Vagina (tissue), 2 donors: Measurements from ENCODE around the gene GALC. TPM values are rescaled to one million over a fixed set of nuclear protein-coding genes. Genes with fewer than 3 reads are reported as not detected.

Experiments used
- DNase-seq, 2 donors: peaks; one replicate each; pipeline ENCODE4 v3.0.0-alpha.2; 2017; ENCODE audit errors: extremely low spot score in 2 of 2
- H3K27ac ChIP-seq: fragments of 200-600 bp; sonication (generic); one replicate; pipeline ENCODE4 v1.5.1; 2019
- H3K27me3 ChIP-seq: fragments of 200-600 bp; sonication (generic); one replicate; pipeline ENCODE4 v1.5.1; 2019
- H3K36me3 ChIP-seq, 2 donors: fragments of 200-600 bp; sonication (generic); one replicate each; pipeline ENCODE4 v1.5.1; 2017 to 2019
- H3K4me1 ChIP-seq: fragments of 200-600 bp; sonication (generic); one replicate; pipeline ENCODE4 v1.5.1; 2019
- H3K4me3 ChIP-seq, 2 donors: fragments of 200-600 bp; sonication (generic); 1 replicate in 1 of 2; 2 replicates in 1 of 2; pipeline ENCODE4 v1.5.1; 2016 to 2019
- H3K9me3 ChIP-seq: fragments of 200-600 bp; sonication (generic); one replicate; pipeline ENCODE4 v1.5.1; 2019
- CTCF ChIP-seq, 3 experiments: fragments of 450-650 bp in 2 of 3; fragments of 200-600 bp in 1 of 3; sonication (generic) in 1 of 3; IDR thresholded peaks; one replicate each; pipeline ENCODE4 v1.5.1; 2017 to 2019; ENCODE audit warnings: antibody characterized with exemption in 3 of 3, mild to moderate bottlenecking in 2 of 3, moderate library complexity in 2 of 3
- POLR2A ChIP-seq, 2 donors: fragments of 450-650 bp; IDR thresholded peaks; one replicate each; pipeline ENCODE4 v1.6.1; 2017; ENCODE audit warnings: antibody characterized with exemption in 2 of 2, mild to moderate bottlenecking in 2 of 2, moderate library complexity in 2 of 2
- POLR2AphosphoS5 ChIP-seq, 2 donors: sonication (generic); formaldehyde crosslinking; IDR thresholded peaks; one replicate each; pipeline ENCODE4 v1.9.0; 2017; ENCODE audit warnings: antibody characterized with exemption in 2 of 2, mild to moderate bottlenecking in 2 of 2, low read depth in 1 of 2; ENCODE audit not compliant: insufficient read depth in 1 of 2
- intact Hi-C: fragments of 100-400 bp; cut with DNase I; formaldehyde crosslinking; loops from one replicate; pipeline ENCODE4 v1.15.1; 2023
- total RNA-seq: library from RNA; depleted of rRNA; stranded (reverse); fragments of >200 nt; gene quantifications from one replicate; pipeline ENCODE4 v1.2.3, GENCODE V29; 2016

The GALC gene
- total RNA-seq, 1 donor from 2014 or later: 18.7 TPM

GRCh38 chr14:87935886-87936285 is 57.1 kb downstream of the GALC start:
- intact Hi-C loops: no loop called here
- no peak for TF ChIP-seq POLR2AphosphoS5 (IDR thresholded peaks at IDR 0.05; ENCODE audit: insufficient read depth in 1 of 2, low read depth in 1 of 2)
- H3K4me3 ChIP-seq: no peak overlapping the region
- H3K36me3 ChIP-seq: peaks cover 0 to 24% of the 10 kb centered on the region in 2 donors
- no peaks in the 10 kb centered on the region for H3K27me3 ChIP-seq
- no peaks in the 10 kb centered on the region for H3K4me1 ChIP-seq
- DNase-seq: no peak
- no peaks in the 10 kb centered on the region for H3K9me3 ChIP-seq
- no peak overlapping the region for H3K27ac ChIP-seq

GRCh38 chr14:87935081-87935828 is 57.7 kb downstream of the GALC start:
- no peak for DNase-seq
- H3K27me3 ChIP-seq: no peaks in the 10 kb centered on the region
- H3K4me3 ChIP-seq: no peak overlapping the region
- H3K27ac ChIP-seq: no peak overlapping the region
- no peaks in the 10 kb centered on the region for H3K9me3 ChIP-seq
- intact Hi-C loops: no loop called here
- no peak for TF ChIP-seq POLR2AphosphoS5 (IDR thresholded peaks at IDR 0.05; ENCODE audit: insufficient read depth in 1 of 2, low read depth in 1 of 2)
- TF ChIP-seq CTCF (IDR thresholded peaks at IDR 0.05): no peak
- TF ChIP-seq POLR2A (IDR thresholded peaks at IDR 0.05): no peak
- H3K4me1 ChIP-seq: no peaks in the 10 kb centered on the region
- H3K36me3 ChIP-seq: peaks cover 0 to 23% of the 10 kb centered on the region in 2 donors

GRCh38 chr14:87934185-87934584 is 58.8 kb downstream of the GALC start:
- no peaks in the 10 kb centered on the region for H3K27me3 ChIP-seq
- no peak overlapping the region for H3K27ac ChIP-seq
- no peaks in the 10 kb centered on the region for H3K9me3 ChIP-seq
- no peak for TF ChIP-seq CTCF (IDR thresholded peaks at IDR 0.05)
- DNase-seq: no peak
- no peak overlapping the region for H3K4me3 ChIP-seq
- peaks cover 0 to 18% of the 10 kb centered on the region in 2 donors for H3K36me3 ChIP-seq
- no peaks in the 10 kb centered on the region for H3K4me1 ChIP-seq
- intact Hi-C loops: no loop called here

- Histone ChIP-seq H3K4me3 (no peak overlapping the region), H3K27me3 (no peaks in the 10 kb centered on the region), H3K4me1 (no peaks in the 10 kb centered on the region), H3K9me3 (no peaks in the 10 kb centered on the region), H3K27ac (no peak overlapping the region), H3K36me3 (no peaks in the 10 kb centered on the region)
- intact Hi-C loops: no loop called here
- no peak for TF ChIP-seq POLR2A (IDR thresholded peaks at IDR 0.05)
- TF ChIP-seq CTCF (IDR thresholded peaks at IDR 0.05): no peak
- no peak for TF ChIP-seq POLR2AphosphoS5 (IDR thresholded peaks at IDR 0.05; ENCODE audit: insufficient read depth in 1 of 2, low read depth in 1 of 2)
- DNase-seq: no peak
These were observed 76.1 kb downstream of the GALC start for GRCh38 chr14:87916886-87917275.

- no peak overlapping the region for H3K4me3 ChIP-seq
- intact Hi-C loops: no loop called here
- no peaks in the 10 kb centered on the region for H3K9me3 ChIP-seq
- TF ChIP-seq POLR2A (IDR thresholded peaks at IDR 0.05) (no peak), POLR2AphosphoS5 (IDR thresholded peaks at IDR 0.05; ENCODE audit: insufficient read depth in 1 of 2, low read depth in 1 of 2) (no peak), CTCF (IDR thresholded peaks at IDR 0.05) (no peak)
- H3K27ac ChIP-seq: no peak overlapping the region
- no peaks in the 10 kb centered on the region for H3K4me1 ChIP-seq
- no peaks in the 10 kb centered on the region for H3K27me3 ChIP-seq
- DNase-seq: no peak
- no peaks in the 10 kb centered on the region for H3K36me3 ChIP-seq
These were observed 76.7 kb downstream of the GALC start for GRCh38 chr14:87916103-87916885.
